ENCODE measurements around the gene PLBD2.

Gene PLBD2

DNA sequence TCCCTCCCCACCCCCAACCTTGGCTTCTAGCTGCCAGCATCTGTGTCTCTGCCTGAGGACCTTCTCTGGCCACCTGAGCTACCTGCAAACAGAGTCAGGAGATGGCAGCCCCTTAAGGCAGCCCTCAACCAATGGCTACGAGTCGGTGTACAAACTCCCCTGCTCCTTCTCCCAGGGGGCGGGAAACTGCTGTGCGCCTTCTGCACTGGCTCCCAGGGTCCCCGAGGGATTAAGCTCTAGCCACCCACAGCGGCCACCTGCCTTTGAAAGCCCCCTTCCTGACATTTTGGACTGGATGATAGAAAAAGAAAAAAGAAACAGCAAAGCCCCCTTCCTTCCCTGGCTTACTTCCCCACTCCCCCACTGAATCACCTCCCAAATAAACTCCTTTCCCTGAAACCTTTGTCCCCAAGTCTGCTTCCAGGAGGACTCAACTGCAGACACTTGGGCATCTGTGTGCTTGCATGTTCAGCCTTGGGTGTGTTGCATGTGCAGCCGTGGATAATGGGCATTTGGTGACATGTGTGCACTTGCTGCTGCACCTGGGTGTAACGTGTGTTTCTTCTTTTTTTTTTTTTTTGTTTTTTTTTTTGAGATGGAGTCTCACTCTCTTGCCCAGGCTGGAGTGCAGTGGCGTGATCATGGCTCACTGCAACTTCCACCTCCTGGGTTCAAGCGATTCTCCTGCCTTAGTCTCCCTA is 39.3 kb downstream of the PLBD2 start:
- DNase-seq: no peak

DNA sequence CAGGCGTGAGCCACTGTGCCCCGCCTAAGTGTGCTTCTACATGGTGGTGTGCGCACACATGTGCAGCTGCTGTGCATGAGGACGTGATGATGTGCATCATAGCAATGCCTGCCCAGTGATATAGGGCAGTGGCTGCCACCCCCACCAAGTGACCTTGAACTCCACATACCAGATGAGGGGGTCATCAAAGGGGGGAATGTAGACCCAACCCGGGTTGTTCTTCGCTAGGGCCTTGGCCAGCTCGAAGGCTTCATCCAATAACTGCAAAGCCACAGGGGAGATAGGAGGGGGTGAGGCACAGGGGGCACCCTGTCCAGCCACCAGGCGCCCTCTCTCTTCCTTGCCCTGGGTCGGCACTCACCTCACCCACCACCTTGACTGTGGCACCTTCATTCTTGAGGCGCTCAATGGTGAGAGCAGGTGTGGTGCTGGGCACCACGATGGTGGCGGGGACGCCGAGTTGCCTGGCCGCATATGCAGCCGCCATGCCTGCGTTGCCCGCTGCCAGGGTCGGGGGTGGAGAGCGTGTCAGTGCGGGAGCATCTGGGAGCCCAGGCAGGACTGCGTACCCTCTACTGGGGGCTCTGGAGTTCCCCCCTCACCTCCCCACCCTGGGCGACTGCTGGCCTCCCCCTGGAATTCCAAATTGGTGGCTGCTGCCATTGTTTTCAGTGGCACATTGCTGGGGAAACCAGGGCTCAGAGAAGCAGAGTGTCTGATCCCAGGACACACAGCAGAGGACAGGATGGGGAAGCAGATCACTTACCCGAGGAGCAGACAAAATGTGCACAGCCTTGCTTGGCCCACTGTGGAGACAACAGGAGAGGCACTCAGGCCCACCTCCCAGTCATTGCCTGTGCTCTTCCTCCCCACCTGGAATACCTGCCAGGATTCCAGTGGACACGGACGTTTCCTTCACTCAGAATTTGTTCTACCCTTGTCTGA is 40.2 kb downstream of the PLBD2 start:
- no peak for DNase-seq

DNA sequence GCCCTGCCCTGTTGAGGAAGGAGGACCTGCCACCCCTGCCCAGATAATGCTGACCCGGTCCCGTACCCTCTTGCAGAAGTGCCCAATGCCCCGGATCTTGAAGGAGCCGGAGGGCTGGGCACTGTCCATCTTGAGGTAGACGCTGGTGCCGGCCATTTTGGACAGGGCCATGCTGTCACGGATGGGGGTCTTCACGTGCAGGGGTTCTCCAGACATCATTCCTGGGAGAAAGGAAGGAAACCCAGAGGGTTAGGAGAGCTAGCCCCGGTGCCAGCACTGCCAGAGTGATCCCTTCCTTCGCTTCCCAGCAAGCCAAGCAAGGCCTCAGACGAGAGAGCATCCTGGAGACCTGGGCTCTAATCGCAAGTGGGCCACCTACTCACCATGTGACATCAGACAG is 41.1 kb downstream of the PLBD2 start:
- DNase-seq: no peak

DNA sequence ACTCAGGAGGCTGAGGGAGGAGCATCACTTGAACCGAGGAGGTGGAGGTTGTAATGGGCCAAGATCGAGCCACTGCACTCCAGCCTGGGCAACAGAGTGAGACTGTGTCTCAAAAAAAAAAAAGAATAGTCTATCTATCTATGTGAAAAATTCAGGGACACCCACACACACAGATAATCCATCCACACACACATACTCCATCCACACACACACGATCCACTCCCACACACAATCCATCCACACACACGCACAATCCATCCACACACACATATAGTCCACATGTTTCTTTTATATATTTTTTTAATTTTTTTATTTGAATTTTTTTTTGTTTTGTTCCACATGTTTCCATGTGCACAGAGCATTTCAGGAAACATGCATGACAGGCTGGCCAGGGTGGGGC is 42.0 kb downstream of the PLBD2 start:
- DNase-seq: no peak

DNA sequence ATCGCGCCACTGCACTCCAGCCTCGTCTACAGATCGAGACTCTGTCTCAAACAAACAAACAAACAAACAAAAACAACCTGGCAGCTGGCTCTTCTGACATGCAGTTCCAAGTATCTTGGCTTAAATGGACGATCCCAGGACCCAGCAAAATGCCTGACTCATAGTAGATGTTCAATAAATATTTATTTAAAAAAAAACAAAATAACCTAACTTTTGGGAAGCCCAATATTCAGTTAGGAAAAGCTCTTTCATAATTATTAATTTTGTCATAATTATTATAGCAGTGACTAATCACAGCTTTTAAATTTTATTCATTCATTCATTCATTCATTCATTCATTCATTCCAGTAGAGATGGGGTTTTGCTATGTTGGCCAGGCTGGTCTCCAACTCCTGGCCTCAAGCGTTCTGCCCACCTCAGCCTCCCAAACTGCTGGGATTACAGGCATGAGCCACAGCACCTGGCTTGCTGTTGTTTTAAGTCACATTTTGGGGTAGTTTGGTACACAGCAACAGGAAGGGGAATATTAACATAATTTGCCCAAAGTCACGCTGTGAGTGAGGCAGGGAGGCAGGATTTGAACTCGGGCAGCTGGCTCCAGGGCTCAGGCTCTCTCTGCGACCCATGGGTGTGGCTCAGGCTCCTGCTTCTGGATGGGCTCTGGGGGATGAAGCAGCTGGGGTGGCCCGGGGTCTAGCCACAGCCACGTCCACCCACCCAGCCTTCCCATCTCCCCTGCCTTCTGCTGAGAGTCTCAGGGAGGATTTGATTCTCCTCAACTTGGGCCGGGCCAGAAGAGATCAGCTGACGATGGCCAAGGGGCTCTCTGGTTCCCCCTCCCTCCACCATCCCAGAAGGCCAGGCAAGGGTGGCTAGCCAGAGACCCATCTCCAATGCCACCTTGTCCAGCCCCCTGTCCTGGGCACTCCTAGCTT is 42.9 kb downstream of the PLBD2 start:
- DNase-seq: no peak

DNA sequence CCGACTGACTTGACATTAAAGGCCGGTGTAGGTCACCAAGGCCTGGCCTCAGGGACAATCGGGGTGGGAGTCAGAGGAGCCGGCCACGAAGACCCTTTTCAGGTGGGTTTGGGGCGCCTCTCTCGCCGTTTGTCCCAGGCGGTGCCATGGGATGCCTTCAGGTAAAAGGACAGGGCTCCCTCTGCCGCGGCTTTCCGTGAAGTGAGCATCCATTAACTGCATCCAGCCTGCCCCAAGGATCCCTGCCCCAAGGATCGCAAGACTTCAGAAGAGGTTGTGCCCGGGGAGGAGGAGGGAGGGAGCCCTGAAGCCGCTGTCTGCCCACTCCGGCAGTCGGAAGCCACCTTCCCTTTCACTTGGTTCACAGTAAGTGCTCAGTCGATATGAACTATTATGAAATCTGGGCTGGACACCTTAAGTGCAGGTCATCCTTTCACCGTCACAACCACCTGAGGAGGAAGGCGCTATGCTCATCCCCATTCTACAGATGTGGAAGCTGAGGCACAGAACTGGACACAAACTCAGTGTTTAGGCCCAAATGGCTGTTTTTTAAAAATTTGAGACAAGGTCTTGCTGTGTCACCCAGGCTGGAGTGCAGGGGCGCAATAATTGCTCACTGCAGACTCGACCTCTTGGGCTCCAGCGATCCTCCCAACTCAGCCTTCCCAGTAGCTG is 44.3 kb downstream of the PLBD2 start:
- DNase-seq: no peak

DNA sequence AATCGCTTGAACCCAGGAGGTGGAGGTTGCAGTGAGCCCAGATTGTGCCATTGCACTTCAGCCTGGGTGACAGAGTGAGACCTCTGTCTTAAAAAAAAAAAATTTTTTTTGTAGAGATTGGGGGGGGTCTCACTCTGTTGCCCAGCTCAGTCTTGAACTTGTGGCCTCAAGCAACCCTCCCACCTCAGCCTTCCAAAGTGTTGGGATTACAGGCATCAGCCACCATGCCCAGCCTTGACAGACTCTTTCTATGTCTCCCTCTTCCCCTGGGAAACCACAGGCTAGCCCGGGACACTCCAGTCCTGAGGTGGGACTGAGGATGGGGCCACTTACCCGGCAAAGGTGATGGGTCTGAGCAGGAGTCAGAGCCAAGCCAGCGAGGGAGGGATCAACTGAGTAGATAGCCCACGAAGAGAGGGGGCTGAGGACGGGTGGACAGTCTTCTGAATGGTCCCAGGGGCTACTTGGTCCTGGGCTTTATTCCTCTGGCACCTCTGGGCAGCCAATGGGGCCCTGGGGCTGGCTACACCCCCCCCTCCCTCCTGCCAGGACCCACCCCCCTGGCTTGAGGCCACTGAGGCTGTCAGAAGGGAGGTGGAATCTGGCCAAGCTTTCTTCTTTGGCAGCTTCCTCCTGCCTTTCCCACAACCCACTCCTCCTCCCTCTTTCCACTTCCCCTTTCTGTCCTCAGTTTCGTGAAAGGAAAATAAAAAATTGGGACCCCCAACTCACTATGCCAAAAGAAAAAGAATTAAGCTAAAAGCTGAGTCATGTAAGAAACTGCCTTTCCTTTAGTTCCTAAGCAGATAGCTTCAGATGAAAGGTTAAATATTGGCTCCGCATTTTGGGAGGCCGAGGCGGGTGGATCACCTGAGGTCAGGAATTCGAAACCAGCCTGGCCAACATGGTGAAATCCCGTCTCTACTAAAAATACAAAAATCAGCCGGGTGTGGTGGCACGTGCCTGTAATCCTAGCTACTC is 45.3 kb downstream of the PLBD2 start, which contains the start of gene SDS:
Gene SDS, minus strand, starts transcription at position 453 of the 981 bp plus-strand sequence. CDS start 4,179 bp downstream, outside the sequence.
- DNase-seq: peak; percentile 70

DNA sequence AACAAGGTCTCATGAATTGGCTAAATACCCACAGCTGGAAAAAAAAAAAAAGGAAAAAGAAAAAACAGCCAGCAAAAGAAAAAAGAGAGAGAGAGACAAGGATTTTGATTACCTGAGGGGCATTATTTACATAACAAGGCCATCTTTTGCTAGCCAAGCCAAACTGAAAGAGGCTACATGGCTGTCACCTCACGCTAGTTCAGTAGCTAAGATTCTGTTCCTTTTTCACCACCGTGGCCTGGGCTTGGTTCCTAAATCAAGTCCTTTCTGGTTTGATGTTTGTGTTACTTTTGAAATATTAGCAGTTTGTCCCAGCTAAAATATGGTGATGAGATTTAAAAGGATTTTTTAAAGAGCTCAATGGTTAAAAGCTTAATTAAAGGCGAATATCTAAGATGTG is 47.3 kb downstream of the PLBD2 start:
- DNase-seq: no peak

DNA sequence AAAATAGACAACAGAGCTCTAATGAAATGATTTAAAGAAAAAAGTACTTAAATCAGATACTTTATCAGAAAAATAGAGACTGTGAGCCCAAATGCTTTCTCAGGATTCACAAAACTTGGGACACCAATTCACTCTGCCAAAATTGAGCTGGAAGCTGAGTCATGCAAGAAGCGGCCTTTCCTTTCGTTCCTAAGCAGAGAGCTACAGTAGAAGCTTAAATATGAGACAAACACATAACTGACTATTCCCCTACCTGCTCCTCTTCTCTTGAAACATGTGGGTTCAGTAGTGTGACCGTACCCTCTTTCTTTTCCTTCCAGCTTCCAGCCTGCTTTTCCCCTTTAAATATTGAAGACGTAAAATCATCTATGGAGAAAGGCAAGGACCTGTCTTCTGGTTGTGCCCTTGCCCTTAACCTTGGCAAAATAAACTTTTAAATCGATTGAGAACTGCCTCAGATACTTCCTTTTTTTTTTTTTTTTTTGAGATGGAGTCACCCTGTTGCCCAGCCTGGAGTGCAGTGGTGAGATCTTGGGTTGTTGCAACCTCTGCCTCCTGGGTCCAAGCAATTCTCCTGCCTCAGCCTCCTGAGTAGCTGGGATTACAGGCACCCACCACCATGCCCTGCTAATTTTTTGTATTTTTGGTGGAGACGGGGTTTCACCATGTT is 49.7 kb downstream of the PLBD2 start:
- DNase-seq: no peak

DNA sequence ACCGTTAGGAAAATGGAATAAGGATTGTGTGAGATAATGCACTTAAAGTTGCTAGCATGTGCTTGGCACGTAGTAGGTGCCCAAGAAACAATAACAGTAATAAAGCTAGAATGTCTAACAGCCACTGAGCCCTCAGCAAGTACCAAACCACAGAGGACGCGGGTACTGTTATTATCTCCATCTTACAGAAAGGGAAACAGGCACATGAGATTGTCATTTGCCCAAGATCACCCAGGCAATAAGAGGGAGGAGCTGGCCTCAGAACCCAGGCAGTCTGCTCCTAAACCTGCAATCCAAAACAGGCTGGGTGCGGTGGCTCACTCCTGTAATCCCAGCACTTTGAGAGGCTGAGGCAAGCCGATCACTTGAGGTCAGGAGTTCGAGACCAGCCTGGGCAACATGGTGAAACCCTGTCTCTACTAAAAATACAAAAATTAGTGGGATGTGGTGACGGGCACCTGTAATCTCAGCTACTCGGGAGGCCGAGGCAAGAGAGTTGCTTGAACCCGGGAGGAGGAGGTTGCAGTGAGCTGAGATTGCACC is 50.4 kb downstream of the PLBD2 start:
- no peak for DNase-seq

DNA sequence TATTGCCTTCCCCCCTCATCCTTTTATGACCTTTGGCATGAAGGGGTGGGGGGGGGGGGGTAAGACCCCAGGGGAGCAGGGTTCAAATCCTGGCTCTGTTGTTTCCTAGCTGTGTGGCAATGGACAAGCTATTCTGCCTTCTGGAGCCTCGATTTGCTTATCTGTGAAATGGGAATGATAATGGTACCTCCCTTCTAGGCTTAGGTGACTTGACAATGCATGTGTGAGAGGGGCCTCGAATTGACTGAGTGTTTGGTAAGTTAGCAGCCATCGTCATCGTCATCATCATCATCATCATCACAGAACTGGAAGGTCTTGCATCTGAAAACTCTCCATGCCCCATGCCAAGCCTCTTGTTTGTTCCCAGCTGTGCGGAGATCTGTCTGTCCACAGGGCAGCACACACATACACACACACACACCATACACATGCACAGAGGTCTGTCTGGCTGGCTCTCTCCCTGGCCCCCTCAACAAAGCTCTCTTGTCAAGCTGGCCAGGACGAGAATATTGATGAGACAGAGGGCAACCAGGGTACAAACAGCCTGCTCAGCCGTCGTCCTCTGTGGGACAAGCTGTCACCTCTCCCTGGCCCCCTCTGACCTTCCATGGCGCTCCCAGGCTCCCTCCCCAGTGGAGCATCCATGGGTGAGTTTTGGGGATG is 51.2 kb downstream of the PLBD2 start:
- DNase-seq: no peak

DNA sequence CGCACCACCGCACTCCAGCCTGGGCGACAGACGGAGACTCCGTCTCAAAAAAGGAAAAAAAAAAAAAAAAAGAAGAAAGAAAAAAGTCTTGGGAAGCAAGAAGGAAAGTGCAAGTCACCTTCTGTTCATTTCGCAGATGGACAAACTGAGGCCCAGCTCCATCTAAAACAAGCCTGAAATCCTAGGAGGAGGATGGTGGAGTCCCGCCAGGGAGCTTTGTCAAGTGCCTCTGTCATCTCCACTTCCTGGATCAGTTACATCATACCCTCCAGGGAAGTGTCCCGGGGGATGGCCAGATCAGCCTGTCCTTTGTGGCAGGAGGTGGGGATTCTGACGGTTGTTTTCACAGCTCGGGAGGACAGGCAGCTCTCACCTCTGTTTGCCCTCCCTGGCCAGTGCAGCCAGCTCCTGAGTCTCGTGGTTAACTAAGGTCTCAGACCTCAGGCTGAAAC is 55.1 kb downstream of the PLBD2 start:
- DNase-seq: no peak

DNA sequence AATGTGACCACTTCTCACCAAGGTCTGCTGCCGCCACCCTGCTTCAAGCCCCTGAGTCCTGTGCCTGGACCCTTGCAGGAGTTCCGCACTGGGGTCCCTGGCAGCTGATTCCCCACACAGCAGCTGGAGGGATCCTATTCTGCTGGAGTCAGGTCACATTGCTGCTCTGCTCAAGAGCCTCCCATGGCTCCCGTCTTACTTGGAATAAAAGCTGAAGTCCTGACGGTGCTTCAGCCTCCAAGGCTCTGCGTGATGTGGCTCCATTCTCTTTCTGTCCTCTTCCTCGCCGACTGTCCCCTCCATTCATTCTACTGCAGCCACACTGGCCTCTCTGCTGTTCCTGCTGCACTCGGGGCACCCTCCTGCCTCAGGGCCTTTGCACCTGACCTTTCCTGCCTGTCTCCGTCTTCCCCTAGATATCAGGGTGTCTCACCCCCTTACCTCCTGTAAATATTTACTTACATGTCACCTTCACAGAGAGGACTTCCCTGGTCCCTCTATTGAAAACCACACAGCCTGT is 56.2 kb downstream of the PLBD2 start:
- no peak for DNase-seq

DNA sequence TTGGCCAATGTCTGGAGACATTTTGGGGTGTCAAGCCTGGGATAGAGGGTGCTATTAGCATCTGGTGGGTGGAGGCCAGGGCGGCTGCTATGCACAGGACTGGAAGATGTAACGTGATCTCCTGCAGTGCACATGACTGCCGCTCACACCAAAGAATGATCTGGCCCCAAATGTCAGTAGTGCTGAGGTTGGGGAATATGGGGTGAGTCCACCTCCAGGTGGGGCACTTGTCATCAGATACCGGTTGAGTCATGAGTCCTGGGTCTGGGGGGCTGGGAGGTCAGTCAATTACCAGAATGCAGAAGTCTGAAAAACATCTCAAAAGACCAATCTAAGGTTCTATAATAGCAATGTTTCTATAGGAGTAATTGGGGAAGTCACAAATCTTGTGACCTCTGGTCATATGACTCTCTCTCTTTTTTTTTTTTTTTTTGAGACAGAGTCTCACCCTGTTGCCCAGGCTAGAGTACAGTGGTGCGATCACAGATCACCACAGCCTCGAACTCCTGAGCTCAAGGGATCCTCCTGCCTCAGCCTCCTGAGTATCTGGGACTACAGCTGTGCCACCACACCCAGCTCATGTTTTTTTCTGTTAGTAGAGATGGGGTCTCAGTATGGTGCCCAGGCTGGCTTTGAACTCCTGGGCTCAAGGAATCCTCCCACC is 57.8 kb downstream of the PLBD2 start:
- DNase-seq: peak; percentile 31

DNA sequence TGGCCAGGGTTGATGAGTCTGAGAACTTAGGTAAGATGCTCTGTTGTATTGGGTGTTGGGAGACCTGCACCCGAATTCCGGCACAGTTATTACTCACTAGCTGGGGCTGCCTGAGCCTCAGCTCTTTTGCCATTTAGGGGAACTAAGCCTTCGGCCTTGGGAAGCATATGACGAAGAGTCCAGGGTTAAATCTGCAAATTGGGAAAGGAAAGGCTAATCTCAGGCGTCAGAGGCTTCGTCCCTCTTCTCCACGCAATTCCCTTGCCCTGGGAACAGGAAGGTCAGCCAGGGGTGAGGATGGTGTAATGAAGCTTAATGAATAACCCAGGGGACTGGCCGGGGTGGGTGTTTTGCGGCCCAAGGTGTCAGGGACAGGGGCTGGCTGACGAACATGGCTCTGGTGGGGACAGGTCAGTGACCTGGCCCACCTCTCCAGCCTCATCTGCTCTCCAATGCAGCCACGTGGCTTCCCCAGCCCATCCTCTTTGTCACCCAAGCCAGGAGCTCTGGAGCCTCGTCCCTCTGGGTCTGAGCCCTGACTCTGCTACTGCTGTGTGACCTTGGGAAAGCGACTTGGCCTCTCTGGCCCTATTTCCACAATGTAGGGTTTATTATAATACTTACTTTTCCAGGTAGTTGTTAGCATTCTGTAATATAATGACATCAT is 60.0 kb downstream of the PLBD2 start:
- no peak for DNase-seq

DNA sequence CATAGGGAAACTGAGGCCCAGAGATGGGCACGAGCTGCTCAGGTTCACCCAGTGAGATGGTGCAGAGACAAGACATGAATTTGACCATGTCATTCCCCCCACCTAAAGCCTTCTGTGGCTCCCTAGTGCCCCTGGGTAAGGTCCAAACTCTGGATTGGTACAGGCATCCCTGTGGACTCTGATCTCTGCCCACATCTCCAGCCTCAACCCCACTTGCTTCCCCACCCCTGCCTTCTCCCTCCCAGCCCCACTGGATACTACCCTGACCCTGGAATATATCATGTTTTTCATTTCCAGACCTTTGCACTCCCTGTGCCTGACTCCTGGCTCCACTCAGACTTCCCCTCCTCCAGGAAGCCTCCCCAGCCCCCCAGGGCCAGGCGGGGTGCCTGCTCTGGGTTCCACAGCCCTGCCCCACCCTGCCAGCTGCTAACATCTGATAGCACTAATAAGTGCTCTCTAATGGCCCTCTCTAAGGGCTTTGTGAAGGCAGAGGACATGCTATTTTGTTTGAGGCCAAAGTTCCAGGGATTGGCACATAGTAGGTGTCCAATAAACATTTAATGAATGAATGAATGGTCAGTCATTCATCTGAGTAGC is 62.7 kb downstream of the PLBD2 start:
- DNase-seq: no peak

DNA sequence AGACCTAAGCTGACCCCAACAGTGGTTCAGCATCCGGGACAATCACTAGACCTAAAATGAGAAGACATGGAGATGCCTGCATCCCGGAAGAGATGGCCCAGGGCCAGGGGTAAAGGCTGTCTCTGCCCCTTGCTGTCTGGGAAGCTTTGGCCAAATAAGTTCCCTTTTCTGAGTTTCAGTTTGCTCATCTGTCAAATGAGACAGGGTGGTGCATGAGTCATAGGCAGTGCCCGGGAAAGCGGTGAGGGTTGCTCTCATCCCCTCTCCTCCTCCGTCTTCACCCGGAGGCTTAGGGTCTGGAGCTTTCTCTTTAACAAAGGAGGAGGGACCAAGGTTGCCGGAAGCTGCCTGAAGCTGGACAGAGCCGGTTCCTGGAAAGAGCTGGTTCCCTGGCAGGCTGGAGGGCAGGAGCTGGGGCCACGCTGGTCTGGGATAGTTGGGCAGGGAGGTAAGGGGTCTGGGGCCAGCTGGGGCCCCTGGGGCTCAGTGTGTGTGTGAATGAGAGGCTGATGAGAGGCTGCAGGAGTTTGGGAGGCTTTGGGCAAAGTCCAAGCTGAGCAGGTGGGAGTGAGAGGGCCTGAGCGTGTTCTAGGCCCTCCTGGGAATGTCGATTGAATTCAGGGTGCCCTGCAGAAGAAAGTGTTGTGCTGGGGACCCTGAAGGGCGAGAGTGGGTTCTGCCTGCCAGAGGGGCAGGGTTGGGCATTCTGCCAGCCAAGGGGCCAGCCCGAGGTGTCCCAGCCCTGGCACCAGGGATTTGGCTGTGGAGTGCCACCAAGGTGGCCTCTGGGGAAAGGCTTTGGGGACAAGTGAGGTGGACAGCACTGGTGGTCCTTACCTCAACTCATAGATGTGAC is 63.9 kb downstream of the PLBD2 start, which contains the start of gene SDSL:
Gene SDSL, plus strand, starts transcription at position 351 of the 856 bp plus-strand sequence. CDS start 5,603 bp downstream, outside the sequence.
- DNase-seq: peak; percentile 94
